HUES6 (cell line): ENCODE results near the gene TSTD2.

Experiments
- H3K27ac ChIP-seq: 2 replicates; pipeline ENCODE4 v1.7.0; 2013; ENCODE audit warnings: low read depth, mild to moderate bottlenecking, low read length, inconsistent platforms
- H3K27me3 ChIP-seq: 2 replicates; pipeline ENCODE4 v1.6.1; 2013; ENCODE audit warnings: low read length; ENCODE audit not compliant: control insufficient read depth, insufficient read depth
- H3K36me3 ChIP-seq: 2 replicates; pipeline ENCODE4 v1.6.1; 2013; ENCODE audit warnings: low read length; ENCODE audit not compliant: control insufficient read depth, insufficient read depth
- H3K4me1 ChIP-seq: 2 replicates; pipeline ENCODE4 v1.6.1; 2013; ENCODE audit warnings: low read length; ENCODE audit not compliant: control insufficient read depth, insufficient read depth
- H3K4me3 ChIP-seq: 2 replicates; pipeline ENCODE4 v1.5.1; 2013; ENCODE audit warnings: low read depth, low read length
- H3K9ac ChIP-seq: one replicate; pipeline ENCODE4 v1.6.1; 2013; ENCODE audit warnings: mild to moderate bottlenecking, low read length
- H3K9me3 ChIP-seq: 2 replicates; pipeline ENCODE4 v1.6.1; 2013; ENCODE audit warnings: low read depth, low read length; ENCODE audit not compliant: control insufficient read depth, insufficient read depth

Gene TSTD2

GRCh38 chr9:97602430-97602829, 30.7 kb downstream of the TSTD2 start:
- Histone ChIP-seq H3K27ac (no peak overlapping the region), H3K36me3 (peaks cover 73% of the 10 kb centered on the region), H3K4me3 (no peak overlapping the region), H3K9me3 (no peaks in the 10 kb centered on the region), H3K4me1 (peaks cover 3% of the 10 kb centered on the region; the same call in 1 of the 2 replicates), H3K27me3 (no peaks in the 10 kb centered on the region), H3K9ac (no peak overlapping the region)

GRCh38 chr9:97601228-97601898, 31.8 kb downstream of the TSTD2 start:
- Histone ChIP-seq H3K27ac (no peak overlapping the region), H3K9ac (no peak overlapping the region), H3K4me3 (no peak overlapping the region), H3K36me3 (peaks cover 66% of the 10 kb centered on the region), H3K4me1 (peaks cover 3% of the 10 kb centered on the region; the same call in 1 of the 2 replicates), H3K9me3 (no peaks in the 10 kb centered on the region), H3K27me3 (no peaks in the 10 kb centered on the region)

- Histone ChIP-seq H3K27ac (no peak overlapping the region), H3K4me1 (peaks cover 3% of the 10 kb centered on the region; the same call in 1 of the 2 replicates), H3K9ac (no peak overlapping the region)
These were observed 32.5 kb downstream of the TSTD2 start for GRCh38 chr9:97600531-97601227.

GRCh38 chr9:97599314-97599846, 33.8 kb downstream of the TSTD2 start:
- no peak overlapping the region for H3K27ac ChIP-seq
- H3K9ac ChIP-seq = no peak overlapping the region
- H3K4me3 ChIP-seq = no peak overlapping the region
- peaks cover 46% of the 10 kb centered on the region for H3K36me3 ChIP-seq
- no peaks in the 10 kb centered on the region for H3K27me3 ChIP-seq
- H3K4me1 ChIP-seq = peaks cover 3% of the 10 kb centered on the region; the same call in 1 of the 2 replicates
- no peaks in the 10 kb centered on the region for H3K9me3 ChIP-seq

More at GRCh38 chr9:97600531-97601227, 32.5 kb downstream of the TSTD2 start:
- Histone ChIP-seq H3K27me3 (no peaks in the 10 kb centered on the region), H3K9me3 (no peaks in the 10 kb centered on the region), H3K36me3 (peaks cover 59% of the 10 kb centered on the region), H3K4me3 (no peak overlapping the region)

GRCh38 chr9:97598461-97599288, 34.5 kb downstream of the TSTD2 start:
- H3K27ac ChIP-seq = no peak overlapping the region
- peaks cover 3% of the 10 kb centered on the region; the same call in 1 of the 2 replicates for H3K4me1 ChIP-seq
- no peaks in the 10 kb centered on the region for H3K27me3 ChIP-seq
- H3K9ac ChIP-seq = no peak overlapping the region
- peaks cover 40% of the 10 kb centered on the region for H3K36me3 ChIP-seq
- H3K9me3 ChIP-seq = no peaks in the 10 kb centered on the region
- no peak overlapping the region for H3K4me3 ChIP-seq

GRCh38 chr9:97596906-97597305, 36.3 kb downstream of the TSTD2 start:
- Histone ChIP-seq H3K9me3 (no peaks in the 10 kb centered on the region), H3K4me3 (no peak overlapping the region), H3K9ac (no peak overlapping the region), H3K36me3 (peaks cover 22% of the 10 kb centered on the region), H3K4me1 (peaks cover 3% of the 10 kb centered on the region; the same call in 1 of the 2 replicates), H3K27me3 (no peaks in the 10 kb centered on the region), H3K27ac (no peak overlapping the region)

GRCh38 chr9:97594381-97594921, 38.7 kb downstream of the TSTD2 start:
- Histone ChIP-seq H3K27ac (no peak overlapping the region), H3K4me1 (peaks cover 3% of the 10 kb centered on the region; the same call in 1 of the 2 replicates), H3K36me3 (peaks cover 1% of the 10 kb centered on the region; the same call in 1 of the 2 replicates), H3K9me3 (no peaks in the 10 kb centered on the region), H3K9ac (no peak overlapping the region), H3K27me3 (no peaks in the 10 kb centered on the region), H3K4me3 (no peak overlapping the region)

GRCh38 chr9:97593960-97594359, 39.2 kb downstream of the TSTD2 start:
- Histone ChIP-seq H3K9me3 (no peaks in the 10 kb centered on the region), H3K4me3 (no peak overlapping the region), H3K36me3 (no peaks in the 10 kb centered on the region), H3K27ac (no peak overlapping the region), H3K9ac (no peak overlapping the region), H3K27me3 (no peaks in the 10 kb centered on the region), H3K4me1 (peaks cover 3% of the 10 kb centered on the region; the same call in 1 of the 2 replicates)

- no peak overlapping the region for H3K9ac ChIP-seq
- no peak overlapping the region for H3K27ac ChIP-seq
- H3K4me1 ChIP-seq = no peaks in the 10 kb centered on the region
- no peaks in the 10 kb centered on the region for H3K36me3 ChIP-seq
- H3K9me3 ChIP-seq = peaks cover 4% of the 10 kb centered on the region; the same call in 1 of the 2 replicates
- H3K27me3 ChIP-seq = no peaks in the 10 kb centered on the region
- no peak overlapping the region for H3K4me3 ChIP-seq
These were observed 41.0 kb downstream of the TSTD2 start for GRCh38 chr9:97592126-97592525.

GRCh38 chr9:97591535-97591934, 41.6 kb downstream of the TSTD2 start:
- Histone ChIP-seq H3K4me3 (no peak overlapping the region), H3K36me3 (no peaks in the 10 kb centered on the region), H3K9me3 (peaks cover 8% of the 10 kb centered on the region), H3K9ac (no peak overlapping the region), H3K4me1 (no peaks in the 10 kb centered on the region), H3K27me3 (no peaks in the 10 kb centered on the region), H3K27ac (no peak overlapping the region)
